GM19351 (cell line): ENCODE results near the gene NOL4L.
"Not testable (repeated sequence)": the region's sequence is repeated elsewhere in the genome, so short reads cannot be mapped to it uniquely, and the experiment has no call there.

Experiments
- ATAC-seq: cut with Tn5 transposase; IDR thresholded peaks from one replicate; pipeline ENCODE4 v1.9.1; 2021; ENCODE audit warnings: mild to moderate bottlenecking, moderate library complexity; ENCODE audit not compliant: unreplicated experiment

The NOL4L gene

DNA sequence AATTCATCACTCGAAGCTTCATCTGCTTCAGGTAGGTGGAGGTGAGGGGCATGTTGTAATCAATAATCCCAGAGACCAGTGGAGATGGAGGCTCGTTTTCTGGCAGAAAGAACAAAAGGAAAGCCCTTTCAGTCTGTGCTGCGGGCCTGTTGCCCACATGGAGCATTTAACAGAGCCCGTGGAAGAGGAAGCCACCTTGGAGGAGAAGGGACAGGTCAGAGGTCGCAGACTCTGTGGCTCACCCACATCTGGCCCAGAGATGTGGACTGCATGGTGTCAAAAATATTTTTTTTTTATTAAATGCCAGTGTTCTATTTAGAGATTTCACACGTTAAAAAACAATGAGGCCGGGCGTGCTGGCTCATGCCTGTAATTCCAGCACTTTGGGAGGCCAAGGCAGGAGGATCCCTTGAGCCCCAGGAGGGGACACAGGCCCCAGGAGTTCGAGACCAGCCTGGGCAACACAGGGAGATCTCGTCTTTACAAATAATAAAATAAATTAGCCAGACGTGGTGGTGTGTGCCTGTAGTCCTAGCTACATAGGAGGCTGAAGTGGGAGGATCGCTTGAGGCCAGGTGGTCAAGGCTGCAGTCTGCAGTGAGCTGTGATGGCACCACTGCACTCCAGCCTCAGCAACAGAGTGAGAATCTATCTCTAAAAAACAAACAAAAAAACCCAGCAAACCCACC lies 73.6 kb downstream of the NOL4L start:
- ATAC-seq: no peak

DNA sequence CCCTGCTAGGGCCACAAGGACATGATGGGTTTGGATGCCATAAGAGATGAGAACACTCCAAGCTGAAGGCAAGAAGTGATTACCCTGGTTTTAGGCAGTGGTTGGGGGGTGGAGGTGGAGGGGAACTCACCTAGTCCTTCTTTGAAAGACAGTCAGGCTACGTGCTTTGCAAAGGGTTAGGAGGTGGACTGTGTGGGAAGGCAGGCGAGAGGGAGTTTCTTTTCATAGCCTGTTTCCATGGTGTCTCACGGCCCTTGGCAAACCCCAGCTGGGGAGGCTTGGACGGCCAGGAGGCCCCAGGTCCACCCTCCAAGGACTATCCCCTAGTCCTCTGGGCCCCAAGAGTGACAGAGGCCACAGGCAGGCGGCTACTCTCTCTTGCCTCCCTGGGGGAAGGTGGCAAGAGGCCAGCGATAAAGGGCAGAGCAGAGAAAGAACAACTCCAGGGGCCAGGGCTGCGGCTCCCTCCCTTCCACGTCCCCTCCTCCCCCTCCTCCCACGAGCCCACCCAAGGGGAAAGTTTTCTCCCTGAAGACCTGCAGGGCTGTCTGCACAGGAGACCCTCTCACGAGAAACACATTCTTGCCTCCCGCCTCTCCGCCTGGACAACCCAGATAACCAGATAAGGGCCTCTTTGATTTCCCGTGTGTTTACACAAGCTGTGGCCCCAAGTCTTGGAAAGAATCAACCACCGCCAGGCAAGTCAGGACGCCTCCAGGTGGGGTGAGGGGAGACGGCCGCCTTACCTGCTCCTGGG lies 74.4 kb downstream of the NOL4L start:
- no peak for ATAC-seq

GRCh38 chr20:32510120-32510600 lies 75.0 kb downstream of the NOL4L start:
- no peak for ATAC-seq

- no peak for ATAC-seq
Measured at GRCh38 chr20:32509639-32510066, 75.5 kb downstream of the NOL4L start.

DNA sequence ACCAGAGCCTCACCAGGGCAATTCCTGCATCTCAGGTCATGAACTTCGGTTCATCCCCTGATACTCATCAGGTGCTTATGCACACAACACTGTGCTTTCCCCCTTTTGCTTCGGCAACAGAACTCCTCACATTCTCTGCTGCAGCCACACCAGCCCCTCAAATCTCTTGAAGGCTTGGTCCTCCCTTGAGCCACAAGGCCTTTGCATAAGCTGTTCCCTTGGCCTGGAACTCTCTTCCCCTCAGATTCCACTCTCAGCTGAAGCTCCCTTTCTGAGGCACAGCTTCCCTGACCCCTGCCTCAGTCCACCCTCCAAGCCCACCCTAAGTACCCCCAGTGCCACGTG lies 76.4 kb downstream of the NOL4L start:
- ATAC-seq: no peak

DNA sequence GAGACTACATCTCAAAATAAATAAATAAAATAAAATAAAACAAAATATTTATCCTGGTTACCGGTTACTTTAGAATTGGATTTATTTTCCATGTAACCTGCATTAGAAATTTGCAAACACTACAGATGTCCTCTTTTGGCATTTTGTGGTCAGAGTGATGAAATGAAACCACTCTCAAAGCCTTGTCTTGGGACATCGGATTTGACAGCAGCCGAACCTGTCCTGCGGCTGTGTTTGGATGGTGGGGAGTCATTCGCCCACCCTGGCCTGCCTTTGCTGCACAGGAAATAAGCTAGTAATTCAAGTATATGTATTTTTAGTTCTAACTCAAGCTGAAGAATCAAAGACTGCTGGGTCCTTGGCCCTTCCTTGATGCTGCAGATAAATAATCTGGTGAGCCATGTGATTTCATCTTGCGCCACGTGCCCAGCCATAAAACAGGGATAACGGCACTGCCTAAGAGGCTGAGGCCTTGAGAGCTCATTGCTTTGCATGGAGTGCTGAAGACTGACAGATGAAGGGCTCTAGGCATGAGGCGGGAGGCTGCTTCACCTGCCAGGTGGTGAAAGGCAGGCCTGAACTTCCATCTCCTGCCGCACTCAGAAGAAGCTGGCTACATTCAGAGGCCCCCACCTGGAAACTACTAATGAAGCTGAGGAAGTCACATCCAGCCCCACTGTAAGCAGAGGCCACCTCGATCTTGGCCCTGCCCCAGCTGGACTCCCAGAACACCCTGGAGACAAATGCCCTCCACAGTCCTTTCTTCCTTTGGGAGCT lies 76.9 kb downstream of the NOL4L start:
- ATAC-seq: no peak

- no peak for ATAC-seq
Measured at GRCh38 chr20:32506721-32507120, 78.4 kb downstream of the NOL4L start.

- no peak for ATAC-seq
Measured at GRCh38 chr20:32505723-32506473, 79.2 kb downstream of the NOL4L start.

DNA sequence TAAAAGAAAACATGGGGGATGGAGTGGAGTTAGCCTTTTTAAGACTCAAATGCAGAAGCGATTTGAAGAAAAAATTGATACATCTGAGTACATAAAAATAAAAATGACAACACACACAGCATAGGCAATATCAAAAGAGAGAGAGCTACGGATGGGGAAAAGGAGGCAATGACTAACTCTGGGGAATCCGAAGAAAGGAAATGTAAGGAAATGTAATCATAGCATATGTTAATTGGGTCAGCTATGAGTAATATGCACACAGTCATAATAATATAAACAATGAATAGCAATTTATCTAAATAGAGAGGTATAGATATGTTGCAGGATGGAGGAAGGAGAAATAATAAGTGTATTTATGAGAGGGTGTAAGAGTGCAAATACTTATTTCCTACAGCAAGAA lies 83.4 kb downstream of the NOL4L start:
- no peak for ATAC-seq

- no peak for ATAC-seq
Measured at GRCh38 chr20:32497589-32498224, 87.4 kb downstream of the NOL4L start.

DNA sequence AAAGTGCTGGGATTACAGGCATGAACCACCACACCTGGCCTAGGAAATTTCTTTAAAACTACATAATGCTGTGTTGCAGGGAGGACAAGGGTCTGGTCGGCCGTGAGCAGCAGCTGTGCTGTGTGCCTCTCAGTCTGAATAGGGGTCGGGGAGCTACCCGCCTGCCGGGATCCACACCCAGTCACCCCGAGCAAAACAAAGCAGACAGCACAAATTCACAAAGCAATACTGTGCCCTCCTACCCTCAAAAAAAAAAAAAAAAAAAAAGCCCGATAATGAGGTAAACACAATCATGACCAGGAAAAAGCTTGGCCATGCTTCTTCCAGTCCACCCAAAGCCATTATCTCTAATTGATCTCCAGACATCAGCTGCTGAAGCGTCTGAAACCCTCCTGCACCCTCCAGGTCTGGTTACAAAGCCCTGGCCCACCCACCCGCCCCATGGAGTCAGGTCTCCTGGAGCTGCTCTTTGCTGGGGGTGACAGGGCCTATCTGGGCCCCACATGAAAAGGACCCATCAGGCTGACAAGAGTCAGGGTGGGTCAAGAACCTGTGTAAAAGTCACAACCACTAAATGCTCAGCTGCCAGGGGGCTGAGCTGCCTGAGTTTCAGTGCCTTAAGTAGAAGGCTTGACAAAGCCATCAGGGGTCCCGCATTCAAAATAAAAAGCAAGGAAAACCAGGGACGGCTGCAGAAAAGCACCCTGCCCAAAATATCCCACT lies 88.2 kb downstream of the NOL4L start:
- ATAC-seq: no peak

- no peak for ATAC-seq
Measured at GRCh38 chr20:32495949-32496348, 89.2 kb downstream of the NOL4L start.

GRCh38 chr20:32495217-32495565 lies 89.9 kb downstream of the NOL4L start:
- ATAC-seq: no peak

GRCh38 chr20:32494483-32495216 lies 90.5 kb downstream of the NOL4L start:
- ATAC-seq: no peak

DNA sequence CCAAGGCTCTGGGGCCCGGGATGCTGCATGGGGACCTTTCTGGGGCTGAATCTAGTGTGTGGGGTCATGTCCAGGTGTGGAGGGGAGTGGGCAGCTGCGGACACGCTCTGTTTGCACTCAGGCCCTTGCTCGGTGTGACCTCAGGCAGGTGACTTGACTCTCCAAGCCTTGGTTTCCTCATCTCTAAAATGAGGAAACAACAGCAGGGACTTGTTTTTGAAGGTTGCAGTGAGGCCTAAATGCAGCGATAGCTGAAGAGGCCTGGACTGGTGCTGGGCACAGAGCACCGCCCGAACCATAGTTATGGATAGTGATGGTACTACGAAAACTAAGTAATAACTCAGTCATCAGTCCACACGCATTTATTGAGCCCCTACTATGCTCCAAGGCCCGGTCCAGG lies 91.8 kb downstream of the NOL4L start:
- ATAC-seq: no peak

DNA sequence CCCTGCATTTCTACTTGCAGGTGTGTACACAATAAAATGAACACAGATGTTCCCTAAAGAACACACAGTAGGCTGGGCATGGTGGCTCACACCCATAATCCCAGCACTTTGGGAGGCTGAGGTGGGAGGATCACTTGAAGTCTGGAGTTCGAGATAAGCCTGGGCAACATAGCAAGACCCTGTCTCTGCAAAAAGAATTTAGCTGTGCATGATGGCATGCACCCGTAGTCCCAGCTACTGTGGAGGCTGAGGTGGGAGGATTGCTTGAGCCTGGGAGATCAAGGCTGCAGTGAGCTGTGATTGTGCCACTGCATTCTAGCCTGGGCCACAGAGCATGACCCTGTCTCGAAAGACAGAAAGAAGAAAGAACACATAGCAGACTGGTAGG lies 93.4 kb downstream of the NOL4L start:
- not testable (repeated sequence) for ATAC-seq

DNA sequence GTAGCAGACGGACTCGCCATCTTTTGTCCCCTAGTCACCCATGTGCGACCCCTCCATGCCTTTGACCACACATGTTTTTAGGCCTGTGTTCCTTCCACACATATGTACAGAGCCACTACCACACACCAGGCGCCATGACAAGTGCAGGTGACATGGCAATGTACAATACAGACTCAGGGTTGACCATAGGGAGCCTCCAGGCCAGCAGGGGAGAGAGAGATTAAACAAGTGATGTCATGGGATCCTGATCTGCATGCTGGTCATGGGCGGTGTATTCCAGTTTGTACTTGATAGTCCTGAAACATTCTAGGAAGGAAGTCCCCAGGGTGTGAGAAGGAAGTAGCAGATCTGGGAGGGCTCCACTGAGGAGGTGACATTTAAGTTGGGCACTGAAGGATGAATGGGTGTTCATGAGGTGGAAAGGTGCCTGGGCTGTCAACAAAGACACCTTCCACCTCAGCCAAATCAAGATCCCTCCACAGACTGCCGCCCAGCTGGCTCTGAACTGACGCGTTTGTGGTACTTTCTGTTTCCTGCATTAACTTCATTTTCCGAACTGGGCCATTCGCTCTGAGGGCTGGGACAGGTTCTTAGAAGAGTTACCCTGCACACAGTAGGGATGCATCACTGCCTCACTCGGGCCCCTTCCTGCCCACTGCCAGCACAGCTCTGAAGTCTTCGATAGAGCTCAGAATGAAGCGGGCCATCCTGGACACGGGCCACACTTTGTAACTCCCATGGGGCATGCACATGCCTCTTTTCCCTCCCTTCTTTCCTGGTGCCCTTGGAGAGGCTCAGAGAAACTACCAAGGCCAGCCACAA lies 94.0 kb downstream of the NOL4L start:
- no peak for ATAC-seq

DNA sequence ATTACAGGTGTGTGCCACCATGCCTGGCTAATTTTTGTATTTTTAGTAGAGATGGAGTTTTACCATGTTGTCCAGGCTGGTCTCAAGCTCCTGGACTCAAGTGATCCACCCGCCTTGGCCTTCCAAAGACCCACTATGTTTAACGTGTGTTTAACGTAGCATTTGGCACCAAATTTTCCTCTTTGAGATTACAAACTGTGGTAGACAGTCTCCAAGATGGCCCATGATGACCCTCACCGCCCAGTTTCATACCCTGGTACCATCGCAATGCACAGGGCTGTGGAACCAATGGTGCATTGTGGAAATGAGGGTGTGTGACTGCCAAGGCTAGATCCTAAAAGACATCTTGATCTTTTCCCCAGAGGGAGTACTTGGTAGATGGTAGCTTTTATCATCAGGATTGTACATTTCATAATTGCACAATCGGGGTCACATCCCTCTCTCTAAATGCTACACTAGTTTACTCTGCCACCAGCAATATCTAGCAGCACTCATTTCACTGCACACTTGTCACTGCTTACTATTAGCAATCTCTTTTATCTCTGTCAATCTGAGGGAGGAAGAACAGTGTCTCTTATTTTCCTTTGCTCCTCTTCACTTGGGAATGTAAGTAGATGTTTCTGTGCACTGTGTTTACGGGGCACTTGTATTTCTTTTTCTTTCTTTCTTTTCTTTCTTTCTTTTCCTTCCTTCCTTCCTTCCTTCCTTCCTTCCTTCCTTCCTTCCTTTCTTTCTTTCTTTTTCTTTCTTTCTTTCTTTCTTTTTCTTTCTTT lies 96.9 kb downstream of the NOL4L start:
- ATAC-seq: no peak
